C4-2B (cell line): ENCODE results near the gene SRRM2.

ENCODE experiments used
- H3K27ac ChIP-seq: fragments of 450-650 bp; 2 replicates; pipeline ENCODE4 v1.5.1; 2017
- CTCF ChIP-seq: fragments of 450-650 bp; conservative IDR thresholded peaks from 2 replicates; pipeline ENCODE4 v1.5.1; 2017; ENCODE audit warnings: mild to moderate bottlenecking
- ZFX ChIP-seq: fragments of 450-650 bp; IDR thresholded peaks from 2 replicates; pipeline ENCODE4 v1.6.1; 2017

Gene SRRM2

GRCh38 chr16:2720719-2721633, 31.5 kb upstream of the SRRM2 start:
- H3K27ac ChIP-seq, result peak overlapping the region; percentile 98
- TF ChIP-seq CTCF (peak; percentile 89), ZFX (peak; percentile 35; the same call in 1 of the 2 replicates)

DNA sequence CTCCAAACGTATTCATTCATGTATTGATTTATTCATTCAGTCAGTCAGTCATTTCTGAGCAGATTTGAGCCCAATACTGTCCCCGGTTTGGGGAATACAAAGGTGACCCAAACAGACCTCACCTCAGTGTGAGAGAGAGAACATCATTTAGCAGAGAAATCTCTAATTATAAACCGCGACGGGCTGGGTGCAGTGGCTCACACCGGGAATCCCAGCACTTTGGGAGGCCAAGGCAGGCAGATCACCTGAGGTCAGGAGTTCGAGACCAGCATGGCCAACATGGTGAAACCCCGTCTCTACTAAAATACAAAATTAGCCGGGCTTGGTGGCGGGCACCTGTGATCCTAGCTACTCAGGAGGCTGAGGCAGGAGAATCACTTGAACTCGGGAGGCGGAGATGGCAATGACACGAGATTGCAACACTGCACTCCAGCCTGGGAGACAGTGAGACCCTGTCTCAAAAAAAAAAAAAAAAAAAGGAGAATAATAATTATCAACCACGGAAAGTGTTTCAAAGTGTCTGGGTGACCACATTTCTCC, 30.7 kb upstream of the SRRM2 start:
- H3K27ac ChIP-seq, result peak overlapping the region; percentile 98
- TF ChIP-seq CTCF, result 0 out of 2 replicates have a peak, but pooled peaks have one; percentile 40

GRCh38 chr16:2724088-2724676, 28.3 kb upstream of the SRRM2 start:
- no peak overlapping the region for H3K27ac ChIP-seq
- TF ChIP-seq ZFX (no peak), CTCF (no peak)

DNA sequence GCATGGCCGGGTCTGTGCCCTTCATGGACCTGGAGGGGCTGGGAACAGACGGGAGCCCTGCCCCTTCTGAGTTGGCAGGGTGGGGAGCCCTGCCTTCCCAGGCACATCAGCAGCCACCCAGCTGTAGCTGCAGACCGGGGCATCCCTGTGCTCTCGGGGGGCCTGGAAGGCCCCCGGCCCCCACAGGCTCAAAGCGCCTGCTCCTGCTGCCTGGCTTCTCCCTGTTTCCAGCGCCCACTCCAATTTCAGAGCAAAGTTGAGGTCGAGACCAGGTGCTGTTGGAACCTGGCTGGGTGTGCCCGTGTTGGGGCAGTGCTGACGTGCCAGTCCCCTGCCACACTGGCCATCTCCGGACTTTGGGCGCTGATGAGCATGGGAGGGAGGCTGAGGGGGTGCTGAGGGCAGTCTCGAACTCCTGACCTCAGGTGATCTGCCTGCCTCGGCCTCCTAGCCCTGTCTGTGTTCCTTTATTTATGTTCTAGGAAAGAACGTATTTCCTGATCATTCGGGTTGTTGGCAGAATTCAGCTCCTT, 27.6 kb upstream of the SRRM2 start:
- H3K27ac ChIP-seq, result no peak overlapping the region
- TF ChIP-seq CTCF (no peak), ZFX (no peak)

GRCh38 chr16:2726923-2727322, 25.5 kb upstream of the SRRM2 start:
- TF ChIP-seq ZFX (no peak), CTCF (no peak)
- no peak overlapping the region for H3K27ac ChIP-seq

- no peak overlapping the region for H3K27ac ChIP-seq
- TF ChIP-seq ZFX (no peak), CTCF (no peak)
Measured at GRCh38 chr16:2728034-2728433, 24.4 kb upstream of the SRRM2 start.
